H1 (cell line): ENCODE measurements around the gene DCBLD2.

Experiments
- MAFK ChIP-seq: IDR thresholded peaks from 2 replicates; pipeline ENCODE4 v1.6.1; 2012; ENCODE audit warnings: low read depth, mild to moderate bottlenecking, improper control_type of control experiment, low read length
- POLR2A ChIP-seq, 2 experiments: IDR thresholded peaks; 1 replicate in 1 of 2; 2 replicates in 1 of 2; pipeline ENCODE4 v1.6.1; 2011; ENCODE audit warnings: low read depth in 2 of 2, low read length in 2 of 2, mild to moderate bottlenecking in 2 of 2; ENCODE audit errors: control extremely low read depth in 1 of 2
- POLR2AphosphoS5 ChIP-seq: IDR thresholded peaks from 2 replicates; pipeline ENCODE4 v1.6.1; 2011; ENCODE audit warnings: low read depth, low read length
- RFX5 ChIP-seq: IDR thresholded peaks from 2 replicates; pipeline ENCODE4 v1.6.1; 2011; ENCODE audit warnings: low read depth, low read length, improper control_type of control experiment, borderline replicate concordance
- TBP ChIP-seq: IDR thresholded peaks from 2 replicates; pipeline ENCODE4 v1.6.1; 2011; ENCODE audit warnings: low read depth, low read length, improper control_type of control experiment
- TF ChIP-seq, protein P1 (sequence below): IDR thresholded peaks from 2 replicates; pipeline ENCODE4 v1.6.1; 2011; ENCODE audit warnings: low read length, improper control_type of control experiment
- TF ChIP-seq, protein P2 (sequence below), 3 experiments: IDR thresholded peaks; 1 replicate in 2 of 3; 2 replicates in 1 of 3; pipeline versions ENCODE4 v1.5.1 to v1.6.1; 2011; ENCODE audit warnings: low read length in 3 of 3, mild to moderate bottlenecking in 3 of 3, inconsistent platforms in 2 of 3, low read depth in 1 of 3, moderate library complexity in 1 of 3; ENCODE audit not compliant: insufficient read depth in 1 of 3; ENCODE audit errors: control extremely low read depth in 1 of 3

DNA sequence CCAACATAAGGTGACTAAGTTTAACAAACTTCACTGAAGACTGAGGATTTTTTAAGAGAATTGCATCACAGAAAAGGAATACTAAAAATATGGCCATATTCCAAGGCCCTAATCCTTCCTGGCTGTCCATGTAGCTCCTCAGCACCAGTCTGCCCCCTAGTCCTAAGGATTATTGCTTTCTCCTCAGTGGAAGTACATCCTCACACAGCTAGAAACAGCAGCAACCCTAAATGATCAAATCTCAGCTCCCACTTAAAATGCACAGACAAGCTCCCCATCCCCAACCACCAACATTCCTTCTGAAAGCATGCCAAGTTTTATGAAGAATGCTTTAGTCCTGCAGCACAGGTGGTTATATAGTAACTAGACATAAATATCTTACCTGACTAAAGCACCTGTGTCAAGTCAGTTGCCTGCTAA is 123.7 kb downstream of the DCBLD2 start:
- no peak for TF ChIP-seq RFX5
- TF ChIP-seq, protein P1, sequence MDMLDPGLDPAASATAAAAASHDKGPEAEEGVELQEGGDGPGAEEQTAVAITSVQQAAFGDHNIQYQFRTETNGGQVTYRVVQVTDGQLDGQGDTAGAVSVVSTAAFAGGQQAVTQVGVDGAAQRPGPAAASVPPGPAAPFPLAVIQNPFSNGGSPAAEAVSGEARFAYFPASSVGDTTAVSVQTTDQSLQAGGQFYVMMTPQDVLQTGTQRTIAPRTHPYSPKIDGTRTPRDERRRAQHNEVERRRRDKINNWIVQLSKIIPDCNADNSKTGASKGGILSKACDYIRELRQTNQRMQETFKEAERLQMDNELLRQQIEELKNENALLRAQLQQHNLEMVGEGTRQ, result no peak
- no peak for TF ChIP-seq MAFK
- TF ChIP-seq, protein P2, sequence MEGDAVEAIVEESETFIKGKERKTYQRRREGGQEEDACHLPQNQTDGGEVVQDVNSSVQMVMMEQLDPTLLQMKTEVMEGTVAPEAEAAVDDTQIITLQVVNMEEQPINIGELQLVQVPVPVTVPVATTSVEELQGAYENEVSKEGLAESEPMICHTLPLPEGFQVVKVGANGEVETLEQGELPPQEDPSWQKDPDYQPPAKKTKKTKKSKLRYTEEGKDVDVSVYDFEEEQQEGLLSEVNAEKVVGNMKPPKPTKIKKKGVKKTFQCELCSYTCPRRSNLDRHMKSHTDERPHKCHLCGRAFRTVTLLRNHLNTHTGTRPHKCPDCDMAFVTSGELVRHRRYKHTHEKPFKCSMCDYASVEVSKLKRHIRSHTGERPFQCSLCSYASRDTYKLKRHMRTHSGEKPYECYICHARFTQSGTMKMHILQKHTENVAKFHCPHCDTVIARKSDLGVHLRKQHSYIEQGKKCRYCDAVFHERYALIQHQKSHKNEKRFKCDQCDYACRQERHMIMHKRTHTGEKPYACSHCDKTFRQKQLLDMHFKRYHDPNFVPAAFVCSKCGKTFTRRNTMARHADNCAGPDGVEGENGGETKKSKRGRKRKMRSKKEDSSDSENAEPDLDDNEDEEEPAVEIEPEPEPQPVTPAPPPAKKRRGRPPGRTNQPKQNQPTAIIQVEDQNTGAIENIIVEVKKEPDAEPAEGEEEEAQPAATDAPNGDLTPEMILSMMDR (IDR thresholded peaks at IDR 0.05; ENCODE audit: control extremely low read depth in 1 of 3, insufficient read depth in 1 of 3, low read depth in 1 of 3, low read length in 3 of 3), result no peak
- TF ChIP-seq POLR2A (IDR thresholded peaks at IDR 0.05; ENCODE audit: control extremely low read depth in 1 of 2, low read depth in 2 of 2, low read length in 2 of 2), result no peak
- no peak for TF ChIP-seq POLR2AphosphoS5
- TF ChIP-seq TBP, result no peak
